ENCODE results near the gene XAGE1A.
"Not testable (repeated sequence)": the region's sequence is repeated elsewhere in the genome, so short reads cannot be mapped to it uniquely, and the experiment has no call there.

Gene XAGE1A

DNA sequence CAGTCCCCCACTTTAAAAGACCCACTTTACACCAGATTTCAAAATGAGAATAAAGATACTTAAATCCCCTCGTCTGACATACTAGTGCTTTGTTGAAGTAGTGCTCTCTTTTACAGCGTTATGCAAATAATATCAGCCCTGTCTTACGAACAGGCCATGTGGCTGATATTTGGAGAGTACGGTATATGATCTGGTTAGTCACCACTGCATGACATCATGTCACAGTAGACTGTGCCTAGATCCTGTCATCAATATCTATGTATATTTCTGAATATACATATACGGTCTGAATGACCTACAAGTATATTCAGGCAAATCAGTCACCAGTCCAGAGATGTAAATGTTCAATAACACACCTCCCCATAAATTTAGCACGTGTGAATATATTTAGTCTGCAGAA is 46.7 kb downstream of the XAGE1A start:
- TF ChIP-seq, protein P1, sequence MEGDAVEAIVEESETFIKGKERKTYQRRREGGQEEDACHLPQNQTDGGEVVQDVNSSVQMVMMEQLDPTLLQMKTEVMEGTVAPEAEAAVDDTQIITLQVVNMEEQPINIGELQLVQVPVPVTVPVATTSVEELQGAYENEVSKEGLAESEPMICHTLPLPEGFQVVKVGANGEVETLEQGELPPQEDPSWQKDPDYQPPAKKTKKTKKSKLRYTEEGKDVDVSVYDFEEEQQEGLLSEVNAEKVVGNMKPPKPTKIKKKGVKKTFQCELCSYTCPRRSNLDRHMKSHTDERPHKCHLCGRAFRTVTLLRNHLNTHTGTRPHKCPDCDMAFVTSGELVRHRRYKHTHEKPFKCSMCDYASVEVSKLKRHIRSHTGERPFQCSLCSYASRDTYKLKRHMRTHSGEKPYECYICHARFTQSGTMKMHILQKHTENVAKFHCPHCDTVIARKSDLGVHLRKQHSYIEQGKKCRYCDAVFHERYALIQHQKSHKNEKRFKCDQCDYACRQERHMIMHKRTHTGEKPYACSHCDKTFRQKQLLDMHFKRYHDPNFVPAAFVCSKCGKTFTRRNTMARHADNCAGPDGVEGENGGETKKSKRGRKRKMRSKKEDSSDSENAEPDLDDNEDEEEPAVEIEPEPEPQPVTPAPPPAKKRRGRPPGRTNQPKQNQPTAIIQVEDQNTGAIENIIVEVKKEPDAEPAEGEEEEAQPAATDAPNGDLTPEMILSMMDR (IDR thresholded peaks at IDR 0.05; ENCODE audit: low read depth, low read length): no peak
- DNase-seq (ENCODE audit: extremely low read depth, low read depth): no peak

GRCh38 chrX:52544147-52544840 is 48.7 kb downstream of the XAGE1A start:
- DNase-seq (ENCODE audit: extremely low read depth, low read depth): no peak
- TF ChIP-seq, protein P1 (IDR thresholded peaks at IDR 0.05; ENCODE audit: low read depth, low read length): no peak

DNA sequence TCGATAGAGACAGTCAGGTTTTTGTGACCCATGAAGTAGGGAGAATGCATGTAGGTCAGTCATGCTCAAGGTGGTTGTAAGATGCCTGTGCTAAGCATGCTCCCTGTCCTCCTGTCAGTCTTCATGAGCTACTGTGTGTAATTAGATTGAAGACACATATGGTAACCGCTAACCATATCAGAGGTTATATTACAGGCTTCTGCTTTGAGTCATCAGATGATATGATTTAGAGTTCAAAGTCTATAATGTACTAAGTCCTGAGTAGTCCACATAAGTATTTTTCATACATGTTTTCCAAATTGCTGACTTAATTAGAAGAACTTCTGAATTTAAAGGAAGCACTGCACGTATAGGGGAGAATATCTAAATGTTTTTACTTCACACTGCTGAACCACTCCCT is 53.2 kb downstream of the XAGE1A start:
- DNase-seq (ENCODE audit: extremely low read depth, low read depth): not testable (repeated sequence)

Measured in AG09319 (cell line).